Bronchial epithelial cell (primary cell): Measurements from ENCODE around the gene CCDC142. TPM values are rescaled to one million over a fixed set of nuclear protein-coding genes. Genes with fewer than 3 reads are reported as not detected.

Source experiments
- DNase-seq: peaks from one replicate; pipeline ENCODE4 v3.0.0-alpha.2; 2010; ENCODE audit warnings: low read depth
- FAIRE-seq: peaks from 2 replicates; lab custom pipeline; 2011; peaks lifted over from hg19 to GRCh38; lab: Jason Lieb, UNC
- H3K27me3 ChIP-seq: 2 replicates; pipeline ENCODE4 v1.5.1; 2011; ENCODE audit warnings: low read length; ENCODE audit not compliant: control insufficient read depth, insufficient read depth
- H3K36me3 ChIP-seq: 2 replicates; pipeline ENCODE4 v1.5.1; 2011; ENCODE audit warnings: low read length; ENCODE audit not compliant: control insufficient read depth, insufficient read depth
- H3K4me3 ChIP-seq: 2 replicates; pipeline ENCODE4 v1.5.1; 2011; ENCODE audit warnings: mild to moderate bottlenecking, low read depth, low read length, control low read depth
- total RNA-seq: library from RNA; depleted of rRNA; stranded (reverse); fragments of >200 nt; gene quantifications from 2 replicates; pipeline ENCODE4 v1.2.1, GENCODE V29; 2014
- TF ChIP-seq, protein P1 (sequence below): IDR thresholded peaks from 2 replicates; pipeline ENCODE4 v1.5.1; 2011; ENCODE audit warnings: mild to moderate bottlenecking, moderate library complexity, low read length, control low read depth, inconsistent platforms; ENCODE audit not compliant: insufficient read depth, severe bottlenecking

CCDC142 gene
- total RNA-seq, 1 donor from 2014 or later, result 12.1 TPM

DNA sequence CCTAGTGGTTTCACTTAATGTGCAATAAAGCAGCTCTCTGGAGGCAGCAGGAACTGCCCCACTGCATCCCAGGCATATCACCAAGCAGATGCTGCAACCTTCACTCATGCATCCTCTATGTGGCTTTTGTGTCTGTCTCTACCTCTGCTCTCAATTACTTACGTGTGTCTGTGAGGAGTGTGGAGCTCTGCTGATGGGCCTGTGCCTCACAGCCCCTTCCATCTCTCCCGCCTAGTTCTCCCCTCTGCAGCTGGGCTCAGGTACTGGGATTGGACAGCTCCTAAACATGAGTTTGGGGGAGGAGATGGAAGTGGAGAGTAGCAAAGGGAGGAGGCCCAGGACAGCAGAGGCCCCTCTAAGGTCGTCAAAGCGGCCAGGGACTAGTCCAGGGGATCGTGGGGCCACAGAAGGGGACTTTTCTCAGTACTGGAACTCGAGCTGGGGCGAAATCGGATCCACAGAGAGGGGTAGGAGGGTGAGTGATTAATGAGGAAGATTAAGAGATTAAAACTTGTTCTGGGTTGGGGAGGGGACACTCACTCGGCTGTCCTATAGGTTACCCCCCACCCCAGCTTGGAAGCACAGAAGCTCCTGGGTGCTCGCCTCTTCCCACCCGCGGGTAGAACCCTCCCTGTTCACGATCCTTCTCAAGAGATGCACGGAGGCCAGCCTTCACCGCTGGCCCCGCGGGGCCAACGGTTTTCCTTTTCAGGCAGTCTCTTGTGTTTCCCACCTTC is 18.7 kb upstream of the CCDC142 start:
- no peak for FAIRE-seq

DNA sequence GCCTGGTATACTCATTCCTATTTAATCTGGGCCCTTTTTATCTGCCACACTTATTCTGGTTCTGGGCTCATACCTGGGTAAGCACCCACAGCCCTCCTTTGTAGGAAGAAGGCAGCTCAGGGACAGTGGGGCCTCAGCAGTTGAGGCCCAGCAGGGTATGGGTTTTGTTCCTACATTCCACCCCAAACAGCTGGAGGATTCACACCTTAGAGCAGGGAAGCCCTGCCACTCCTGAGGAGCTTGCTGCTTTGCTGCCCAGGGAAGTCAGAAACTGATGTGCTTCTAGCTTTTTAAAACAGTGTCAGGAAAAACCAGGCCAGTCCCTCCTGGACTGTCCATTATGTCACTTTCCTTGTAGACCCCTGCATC is 17.8 kb upstream of the CCDC142 start:
- FAIRE-seq (no peak), DNase-seq (no peak)
- Histone ChIP-seq H3K27me3 (peaks cover 9% of the 10 kb centered on the region), H3K4me3 (no peak overlapping the region), H3K36me3 (peaks cover 3% of the 10 kb centered on the region)
- TF ChIP-seq, protein P1, sequence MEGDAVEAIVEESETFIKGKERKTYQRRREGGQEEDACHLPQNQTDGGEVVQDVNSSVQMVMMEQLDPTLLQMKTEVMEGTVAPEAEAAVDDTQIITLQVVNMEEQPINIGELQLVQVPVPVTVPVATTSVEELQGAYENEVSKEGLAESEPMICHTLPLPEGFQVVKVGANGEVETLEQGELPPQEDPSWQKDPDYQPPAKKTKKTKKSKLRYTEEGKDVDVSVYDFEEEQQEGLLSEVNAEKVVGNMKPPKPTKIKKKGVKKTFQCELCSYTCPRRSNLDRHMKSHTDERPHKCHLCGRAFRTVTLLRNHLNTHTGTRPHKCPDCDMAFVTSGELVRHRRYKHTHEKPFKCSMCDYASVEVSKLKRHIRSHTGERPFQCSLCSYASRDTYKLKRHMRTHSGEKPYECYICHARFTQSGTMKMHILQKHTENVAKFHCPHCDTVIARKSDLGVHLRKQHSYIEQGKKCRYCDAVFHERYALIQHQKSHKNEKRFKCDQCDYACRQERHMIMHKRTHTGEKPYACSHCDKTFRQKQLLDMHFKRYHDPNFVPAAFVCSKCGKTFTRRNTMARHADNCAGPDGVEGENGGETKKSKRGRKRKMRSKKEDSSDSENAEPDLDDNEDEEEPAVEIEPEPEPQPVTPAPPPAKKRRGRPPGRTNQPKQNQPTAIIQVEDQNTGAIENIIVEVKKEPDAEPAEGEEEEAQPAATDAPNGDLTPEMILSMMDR, result no peak

More for the DNA sequence above, 18.7 kb upstream of the CCDC142 start:
- TF ChIP-seq, protein P1, result no peak
- peaks cover 7% of the 10 kb centered on the region for H3K36me3 ChIP-seq
- no peak for DNase-seq
- no peak overlapping the region for H3K4me3 ChIP-seq
- peaks cover 9% of the 10 kb centered on the region for H3K27me3 ChIP-seq

DNA sequence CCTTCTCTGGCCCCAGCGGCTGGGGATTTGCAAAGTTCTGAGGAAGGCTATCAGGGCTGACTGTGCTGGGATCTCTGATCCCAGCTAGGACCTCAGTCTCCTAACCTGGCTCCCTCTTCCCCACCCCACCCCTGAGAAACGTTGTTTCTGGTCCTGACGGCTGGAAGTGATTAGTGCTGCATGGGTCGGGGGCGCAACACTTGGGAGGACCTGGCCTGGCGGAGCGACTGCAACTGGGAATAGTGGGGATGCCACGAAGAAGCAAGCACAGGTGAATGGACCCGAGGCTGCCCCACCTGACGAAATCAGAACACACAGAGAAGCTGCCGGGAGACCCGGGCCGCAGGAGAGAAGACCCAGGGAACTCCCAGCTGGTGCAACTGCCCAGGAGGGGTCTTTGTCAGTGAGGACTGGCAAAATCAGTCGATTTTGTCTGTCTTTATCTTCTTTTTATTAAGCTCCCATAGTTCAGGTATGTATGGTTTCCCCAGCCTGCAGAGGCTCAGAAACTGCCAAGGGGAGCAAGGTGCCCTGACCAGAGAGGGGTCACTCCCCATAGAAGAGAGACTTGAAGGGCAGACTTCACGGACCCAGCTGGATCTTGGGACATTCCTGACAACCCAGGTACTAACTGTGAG is 17.3 kb upstream of the CCDC142 start:
- no peak for FAIRE-seq
- no peak overlapping the region for H3K4me3 ChIP-seq

DNA sequence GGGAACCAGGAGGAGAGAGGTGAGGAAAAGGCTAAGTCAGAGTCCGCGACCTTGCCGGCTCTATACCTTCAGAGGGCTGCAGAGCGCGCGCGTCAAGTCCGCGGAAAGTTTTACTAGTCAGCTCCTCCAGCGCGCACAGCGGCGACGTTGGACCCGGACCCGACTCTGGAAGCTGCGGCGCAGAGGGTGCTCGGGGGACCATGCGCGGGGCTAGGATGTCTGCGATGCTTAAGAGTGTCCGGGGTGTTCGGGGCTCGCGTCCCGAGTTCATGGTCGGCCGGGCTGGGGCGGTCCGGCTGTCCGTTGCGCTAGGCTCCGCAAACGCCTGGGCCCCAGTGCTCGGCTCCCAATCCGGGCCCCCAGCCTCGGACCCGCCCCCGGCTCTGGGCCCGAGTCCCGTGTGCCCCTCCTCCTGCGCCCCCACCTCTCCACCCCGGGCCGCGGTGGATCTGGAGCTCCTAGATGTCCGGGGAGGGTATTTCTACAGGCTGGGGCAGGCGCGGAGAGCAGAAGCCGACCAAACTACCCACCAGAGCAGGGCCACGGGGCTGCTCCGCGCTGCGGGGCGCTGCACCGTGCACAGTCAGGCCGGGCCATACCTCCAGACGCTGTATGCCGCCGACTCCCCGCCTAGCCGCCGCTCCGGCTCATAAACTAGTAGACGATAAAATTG is 16.6 kb upstream of the CCDC142 start, which contains the start of gene LBX2:
LBX2 (minus strand) TSS at position 337 of the 673 bp plus-strand sequence; CDS start at position 271, 66 bp downstream.
- FAIRE-seq (no peak), DNase-seq (no peak)
- TF ChIP-seq, protein P1, result no peak
- H3K27me3 ChIP-seq, result peaks cover 9% of the 10 kb centered on the region
- peak within 1 kb of the TSS; percentile 33 for H3K4me3 ChIP-seq
- no peaks in the 10 kb centered on the region for H3K36me3 ChIP-seq

More for the DNA sequence above, 17.3 kb upstream of the CCDC142 start:
- Histone ChIP-seq H3K27me3 (peaks cover 9% of the 10 kb centered on the region), H3K36me3 (no peaks in the 10 kb centered on the region)
- TF ChIP-seq, protein P1, result no peak
- no peak for DNase-seq

DNA sequence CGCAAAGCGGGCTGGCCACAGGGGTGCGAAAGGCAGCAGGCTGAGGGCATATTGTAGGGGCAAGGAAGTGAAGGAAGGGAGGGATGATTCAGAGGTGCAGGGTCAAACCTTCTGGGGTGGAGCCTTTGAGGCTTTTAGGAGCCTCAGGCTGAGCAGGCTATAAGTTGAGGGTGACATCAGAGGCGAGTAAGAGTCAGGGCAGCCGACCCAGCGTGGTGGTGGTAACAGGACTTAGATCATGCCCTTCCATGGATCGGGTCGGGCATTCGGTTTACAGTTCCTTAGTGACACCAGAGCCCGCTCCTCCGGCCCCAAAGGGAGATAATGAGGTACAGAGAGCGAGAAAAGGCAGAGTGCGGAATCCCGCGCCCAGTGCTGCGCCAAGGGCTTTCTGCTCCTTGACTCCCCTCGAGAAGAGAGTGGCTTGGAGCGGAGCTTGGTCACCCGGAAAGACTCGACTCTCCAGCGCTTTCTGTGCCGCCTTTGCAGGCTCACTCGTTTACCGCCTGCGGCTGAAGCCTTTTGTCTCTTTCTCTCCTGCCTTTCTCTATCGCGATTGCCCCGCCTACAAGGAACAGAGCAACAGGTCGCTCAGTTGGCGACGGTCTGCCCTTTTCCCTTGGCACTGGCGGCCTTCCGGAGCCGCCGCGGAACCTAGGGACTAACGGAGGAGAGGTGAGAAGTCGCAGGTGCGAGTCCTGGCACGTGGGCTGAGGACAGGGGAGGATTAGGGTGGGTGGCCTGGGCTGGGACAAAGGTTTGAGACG is 15.9 kb upstream of the CCDC142 start:
- Histone ChIP-seq H3K36me3 (peaks cover 1% of the 10 kb centered on the region), H3K4me3 (peak overlapping the region; percentile 33), H3K27me3 (peaks cover 9% of the 10 kb centered on the region)
- DNase-seq (peak; percentile 55), FAIRE-seq (no peak)
- TF ChIP-seq, protein P1, result no peak
